Stimulated activated CD8-positive, alpha-beta memory T cell treated with anti-CD3 and anti-CD28 coated beads, Interleukin-12 subunit alpha, Interleukin-12 subunit beta, amount 100 ng/mL, for 24 hours (primary cell): ENCODE measurements around the gene SP140L.
A peak's percentile ranks its signal among the peaks of the same experiment; 100 is the strongest.
"Not testable (repeated sequence)": the region's sequence is repeated elsewhere in the genome, so short reads cannot be mapped to it uniquely, and the experiment has no call there.

ENCODE experiments used
- DNase-seq: peaks from one replicate; pipeline ENCODE4 v3.0.0-alpha.2; 2020; ENCODE audit errors: extremely low read depth

SP140L gene

GRCh38 chr2:230326453-230327417 is at the start of gene SP140L:
Gene SP140L, plus strand, starts transcription at chr2:230327193. Its CDS starts 77 bp downstream, at chr2:230327270.
- peak; percentile 52 for DNase-seq

DNA sequence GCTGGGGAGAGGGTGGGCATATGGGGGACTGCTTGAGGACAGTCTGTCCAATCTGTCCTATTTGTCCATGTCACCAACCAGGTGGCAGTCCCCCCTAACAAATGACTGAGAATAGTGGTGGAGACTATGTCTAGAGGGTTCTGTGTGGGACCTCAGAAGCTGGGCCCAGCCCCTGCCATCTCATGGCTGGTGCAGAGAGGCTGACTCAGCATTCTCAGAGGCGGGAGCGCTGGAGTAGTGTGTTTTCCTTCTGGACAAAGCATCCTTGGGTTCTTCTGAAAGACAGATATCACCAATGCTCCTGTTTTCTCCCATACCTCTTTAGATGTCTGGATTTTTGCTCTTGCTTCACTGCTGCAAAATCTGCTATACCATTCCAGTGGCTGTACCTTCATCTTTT is 44.1 kb upstream of the SP140L start:
- DNase-seq = no peak

GRCh38 chr2:230286048-230286447 is 40.9 kb upstream of the SP140L start:
- DNase-seq = no peak

DNA sequence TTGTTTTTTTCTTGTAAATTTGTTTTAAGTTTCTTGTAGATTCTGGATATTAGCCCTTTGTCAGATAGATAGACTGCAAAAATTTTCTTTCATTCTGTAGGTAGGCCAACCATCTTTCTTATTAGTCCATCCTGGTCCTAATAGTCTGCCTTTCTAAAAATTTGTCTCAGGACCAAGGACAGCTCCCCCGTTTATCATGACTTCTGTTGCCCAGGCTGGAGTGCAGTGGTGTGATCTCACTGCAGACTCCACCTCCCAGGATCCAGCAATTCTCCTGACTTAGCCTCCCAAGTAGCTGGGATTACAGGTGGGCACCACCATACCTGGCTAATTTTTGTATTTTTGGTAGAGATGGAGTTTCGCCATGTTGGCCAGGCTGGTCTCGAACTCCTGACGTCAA is 37.7 kb upstream of the SP140L start:
- not testable (repeated sequence) for DNase-seq

GRCh38 chr2:230295192-230295591 is 31.8 kb upstream of the SP140L start:
- no peak for DNase-seq

DNA sequence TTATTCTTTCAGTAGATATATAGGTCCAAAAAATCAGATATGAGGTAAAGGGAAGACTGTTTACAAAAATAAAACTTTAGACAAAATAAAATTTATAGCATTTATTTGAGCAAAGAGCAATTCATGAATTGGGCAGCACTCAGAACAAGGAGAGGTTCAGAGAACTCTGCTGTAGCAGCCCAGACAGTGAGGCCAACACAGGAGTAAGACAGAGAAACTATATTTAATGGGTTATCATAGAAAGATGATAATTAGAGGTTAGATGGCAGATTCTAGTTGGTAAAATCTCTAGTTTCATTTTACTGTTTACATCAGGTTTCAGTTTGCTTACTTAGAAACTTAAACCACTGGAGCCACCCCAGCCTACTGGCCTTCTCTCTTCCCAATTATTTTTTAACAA is 30.1 kb upstream of the SP140L start:
- DNase-seq = no peak

GRCh38 chr2:230299618-230300017 is 27.4 kb upstream of the SP140L start:
- no peak for DNase-seq

DNA sequence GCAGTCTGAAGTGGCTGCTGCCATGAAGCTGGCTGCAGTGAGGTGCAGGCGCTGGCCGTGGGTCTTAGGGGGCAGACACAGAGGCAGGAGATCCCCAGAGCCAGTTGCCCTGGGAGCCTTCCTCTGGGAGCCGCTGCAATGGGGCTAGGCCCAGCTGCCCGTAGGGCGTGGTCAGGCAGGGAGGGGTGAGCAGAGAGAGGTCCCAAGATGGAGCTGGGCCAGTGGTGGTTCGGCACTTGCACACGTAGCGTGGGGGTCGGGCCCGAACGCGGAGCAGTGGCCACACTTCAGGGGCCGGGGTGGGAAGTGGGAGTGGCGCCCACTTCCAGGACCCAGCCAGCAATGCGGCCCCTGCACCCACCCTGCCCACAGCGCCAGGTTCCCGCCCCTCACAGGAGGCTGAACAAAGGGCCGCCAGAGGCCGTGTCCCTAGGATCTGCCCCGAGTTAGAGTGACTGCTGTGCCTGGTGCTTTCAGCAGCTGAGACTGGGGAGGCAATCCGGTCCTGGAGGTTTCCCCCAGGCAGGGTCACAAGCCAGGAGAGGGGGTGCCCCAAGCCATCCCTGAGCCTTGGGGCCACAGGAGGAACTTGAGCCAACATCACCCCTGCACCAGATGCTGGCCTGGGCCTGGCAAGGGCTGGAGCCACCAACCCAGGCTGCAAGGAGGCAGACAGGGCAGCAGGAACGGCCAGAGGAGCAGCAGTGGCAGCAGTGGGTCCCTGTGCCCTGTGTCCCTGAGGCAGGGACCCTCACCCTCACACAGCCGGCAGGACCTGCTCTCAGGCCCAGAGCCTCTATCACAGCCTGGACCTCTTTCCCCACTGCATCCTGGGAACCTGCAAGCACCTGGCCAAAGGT is 21.3 kb upstream of the SP140L start:
- DNase-seq = no peak

DNA sequence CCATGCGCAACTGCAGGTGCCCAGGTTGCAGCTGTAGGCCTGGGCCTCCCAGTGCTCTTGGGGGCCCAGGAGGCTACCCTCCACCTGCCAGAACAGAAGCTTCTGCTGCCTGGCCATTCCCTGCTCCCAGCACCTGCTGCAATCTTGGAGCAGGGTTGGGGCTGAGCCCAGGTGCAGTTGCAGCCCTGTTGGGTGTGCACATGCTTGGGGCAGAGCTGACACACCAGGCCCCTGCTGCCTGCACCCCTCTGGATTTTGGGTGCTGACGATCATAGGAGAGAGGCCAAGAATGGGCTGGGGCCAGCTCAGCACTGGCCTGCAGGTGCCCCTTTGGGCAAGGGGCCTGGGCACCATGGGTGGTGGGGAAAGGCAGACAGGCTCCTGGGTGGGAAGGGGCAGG is 20.5 kb upstream of the SP140L start:
- DNase-seq = no peak

- DNase-seq = no peak
Measured at GRCh38 chr2:230307485-230307884, 19.5 kb upstream of the SP140L start.

- DNase-seq = no peak
Measured at GRCh38 chr2:230308402-230309000, 18.5 kb upstream of the SP140L start.

DNA sequence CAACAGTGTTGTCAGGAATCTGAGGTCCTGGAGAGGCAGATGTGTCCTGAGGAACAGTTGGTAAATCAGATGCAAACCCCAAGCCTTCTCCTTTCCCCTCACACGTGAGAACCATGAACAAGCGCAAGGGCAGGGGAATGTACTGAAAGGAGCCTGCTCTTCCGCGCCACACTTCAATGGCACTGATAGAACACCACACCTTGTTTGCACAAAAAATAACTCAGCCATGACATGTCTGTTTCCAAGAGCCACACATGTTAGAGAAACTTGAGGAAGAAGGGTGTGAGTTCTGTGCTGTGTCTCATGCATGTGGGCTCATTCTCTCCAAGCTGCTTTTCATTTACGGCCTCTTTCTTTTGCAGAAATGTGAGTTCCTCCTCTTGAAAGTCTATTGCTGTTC is 16.2 kb upstream of the SP140L start:
- not testable (repeated sequence) for DNase-seq

DNA sequence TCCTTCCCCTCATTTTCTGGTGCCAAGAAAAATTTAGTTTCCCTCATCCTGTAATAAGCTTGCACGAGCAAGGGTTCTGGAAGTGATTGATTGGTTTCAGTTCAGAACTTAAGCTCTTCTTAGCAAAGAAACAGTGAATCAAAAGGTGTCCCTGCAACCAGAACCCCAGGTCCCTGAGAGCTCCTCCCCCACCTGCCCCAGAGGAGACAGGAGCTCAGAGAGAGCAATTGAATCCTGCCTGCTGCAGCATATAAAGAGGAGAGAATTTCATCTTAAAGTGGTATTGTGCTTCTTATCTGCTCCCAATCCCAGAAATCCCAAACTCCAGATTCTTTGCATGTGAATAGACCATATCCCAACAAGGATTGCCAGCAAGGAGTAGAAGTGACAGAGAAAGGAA is 15.4 kb upstream of the SP140L start:
- not testable (repeated sequence) for DNase-seq

DNA sequence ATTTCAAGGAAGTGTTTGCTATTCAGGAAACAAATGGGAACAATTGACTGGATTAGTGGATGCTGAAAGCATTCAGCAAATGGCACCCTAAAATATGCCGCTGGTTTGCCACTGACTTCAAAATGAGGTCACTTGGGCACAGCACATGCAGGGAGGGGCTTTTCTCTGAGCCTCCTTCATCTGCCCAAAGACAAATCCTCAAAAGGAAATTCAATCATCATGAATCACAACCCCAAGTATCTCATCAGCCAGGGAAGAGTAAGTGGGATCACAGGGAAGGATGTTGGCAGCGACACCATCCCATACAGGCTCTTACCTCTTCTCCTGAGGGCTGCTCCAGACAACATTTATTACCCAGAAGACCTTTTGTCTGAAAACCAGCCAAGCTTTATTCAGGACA is 14.4 kb upstream of the SP140L start:
- no peak for DNase-seq

- no peak for DNase-seq
Measured at GRCh38 chr2:230317366-230317765, 9.6 kb upstream of the SP140L start.

- no peak for DNase-seq
Measured at GRCh38 chr2:230318190-230319121, 8.5 kb upstream of the SP140L start.

- DNase-seq = no peak
Measured at GRCh38 chr2:230319211-230319862, 7.7 kb upstream of the SP140L start.

- no peak for DNase-seq
Measured at GRCh38 chr2:230321031-230321430, 6.0 kb upstream of the SP140L start.

GRCh38 chr2:230322561-230323384 is 4.2 kb upstream of the SP140L start:
- no peak for DNase-seq
